ENCODE results near the gene ABCA10.

Gene ABCA10

DNA sequence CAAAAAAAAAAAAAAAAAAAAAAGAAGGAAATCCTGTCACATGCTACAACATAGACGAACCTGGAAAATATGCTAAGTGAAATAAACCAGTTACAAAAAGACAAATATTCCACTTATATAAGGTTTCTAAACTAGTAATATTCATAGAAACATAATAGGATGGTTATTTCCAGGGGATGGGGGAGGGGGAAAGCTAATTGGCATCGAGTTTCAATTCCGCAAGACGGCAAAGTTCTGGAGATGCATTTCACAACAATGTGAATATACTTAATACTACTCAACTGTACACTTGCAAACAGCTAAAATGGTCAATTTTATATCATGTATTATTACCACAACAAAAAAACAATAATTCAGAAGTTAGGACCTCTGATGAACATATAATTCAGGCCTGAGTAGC is 130.0 kb downstream of the ABCA10 start:
- DNase-seq (ENCODE audit: low spot score), result no peak
